GM19351 (cell line): ENCODE results near the gene PEX11B.
"Not testable (repeated sequence)": the region's sequence is repeated elsewhere in the genome, so short reads cannot be mapped to it uniquely, and the experiment has no call there.

Experiments
- ATAC-seq: cut with Tn5 transposase; IDR thresholded peaks from one replicate; pipeline ENCODE4 v1.9.1; 2021; ENCODE audit warnings: mild to moderate bottlenecking, moderate library complexity; ENCODE audit not compliant: unreplicated experiment

Gene PEX11B

DNA sequence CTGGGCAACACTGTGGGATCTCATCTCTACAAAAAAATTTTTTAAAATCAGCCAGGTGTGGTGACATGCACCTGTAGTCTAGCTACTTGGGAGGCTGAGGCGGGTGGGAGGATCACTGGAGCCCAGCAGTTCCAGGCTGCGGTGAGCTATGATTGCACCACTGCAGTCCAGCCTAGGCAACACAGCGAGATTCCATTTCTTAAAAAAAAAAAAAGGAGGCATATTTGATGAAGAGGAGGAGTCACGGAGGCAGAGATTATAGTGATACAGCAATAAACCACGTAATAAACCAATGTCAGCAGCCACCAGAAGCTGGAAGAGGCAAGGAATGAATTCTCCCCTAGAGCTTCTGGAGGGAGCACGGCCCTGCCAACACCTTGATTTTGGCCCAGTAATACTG lies 35.3 kb upstream of the PEX11B start:
- ATAC-seq = no peak

DNA sequence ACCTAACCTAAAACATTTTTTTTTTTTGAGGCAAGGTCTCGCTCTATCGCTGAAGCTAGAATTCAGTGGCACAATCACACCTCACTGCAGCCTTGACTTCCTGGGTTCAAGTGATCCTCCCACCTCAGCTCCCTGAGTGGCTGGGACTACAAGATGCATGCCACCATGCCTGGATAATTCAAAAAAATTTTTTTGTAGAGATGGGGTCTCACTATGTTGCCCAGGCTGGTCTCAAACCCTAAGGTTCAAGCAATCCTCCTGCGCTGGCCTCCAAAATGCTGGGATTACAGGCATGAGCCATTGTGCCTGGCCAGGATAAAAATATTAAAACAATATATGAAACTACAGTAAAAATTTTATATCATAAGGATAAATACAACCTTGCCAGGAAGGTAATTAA lies 34.4 kb upstream of the PEX11B start:
- ATAC-seq = no peak

DNA sequence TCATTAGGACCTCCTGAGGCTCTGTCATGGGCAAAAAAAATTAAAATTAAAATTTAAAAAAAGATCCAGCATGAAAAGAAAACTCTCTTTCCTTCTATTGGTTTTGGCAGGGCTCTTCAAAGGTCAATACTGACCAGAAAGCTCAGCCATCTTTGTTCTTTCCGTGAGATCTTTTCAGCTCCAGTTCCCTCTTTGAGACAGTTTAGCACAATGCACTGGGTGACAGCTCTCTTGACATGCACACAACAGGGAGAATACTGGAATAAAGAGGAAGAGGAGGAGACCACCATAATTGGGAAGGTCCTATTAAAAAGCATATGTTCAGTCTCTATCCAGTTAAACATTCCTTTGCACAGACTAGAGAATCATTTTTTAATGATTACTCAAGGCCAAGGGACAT lies 33.0 kb upstream of the PEX11B start:
- ATAC-seq = no peak

DNA sequence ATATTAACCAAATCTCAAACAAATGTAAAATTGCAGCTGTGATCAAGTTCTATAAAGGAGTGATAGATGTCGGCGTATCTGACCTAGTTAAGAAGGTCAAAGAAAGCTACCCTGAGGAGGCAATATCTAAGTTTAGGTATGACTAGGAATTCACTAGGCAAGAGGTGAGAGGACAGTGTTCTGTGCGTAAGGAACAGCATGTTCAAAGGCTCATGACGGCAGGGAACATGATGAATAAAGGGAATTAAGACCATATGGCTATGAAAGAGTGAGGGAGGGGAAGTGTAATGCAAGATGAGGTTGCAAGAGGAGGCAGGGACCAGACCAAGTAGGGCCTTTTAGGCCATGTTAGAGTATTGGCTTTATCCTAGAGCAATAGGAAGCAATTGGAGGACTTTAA lies 30.7 kb upstream of the PEX11B start:
- ATAC-seq = no peak

DNA sequence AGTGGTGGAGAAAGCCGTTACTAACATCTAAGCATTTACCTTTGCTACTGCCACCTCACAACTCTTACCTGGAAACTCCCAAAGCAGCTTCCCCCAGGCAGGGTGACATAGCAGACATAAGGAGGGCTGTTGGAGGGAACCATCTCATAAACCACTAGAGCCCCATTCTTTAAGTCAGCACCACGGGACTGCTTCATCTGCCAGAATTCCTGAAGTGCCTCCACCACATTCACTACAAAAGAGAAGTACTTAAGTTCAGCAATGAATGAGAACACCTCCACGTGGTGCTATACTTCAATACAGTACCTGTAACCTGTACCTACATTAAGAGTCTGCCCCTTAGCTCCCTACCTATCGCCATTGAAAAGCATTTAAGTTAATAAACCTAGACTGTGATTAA lies 29.0 kb upstream of the PEX11B start:
- ATAC-seq = no peak

DNA sequence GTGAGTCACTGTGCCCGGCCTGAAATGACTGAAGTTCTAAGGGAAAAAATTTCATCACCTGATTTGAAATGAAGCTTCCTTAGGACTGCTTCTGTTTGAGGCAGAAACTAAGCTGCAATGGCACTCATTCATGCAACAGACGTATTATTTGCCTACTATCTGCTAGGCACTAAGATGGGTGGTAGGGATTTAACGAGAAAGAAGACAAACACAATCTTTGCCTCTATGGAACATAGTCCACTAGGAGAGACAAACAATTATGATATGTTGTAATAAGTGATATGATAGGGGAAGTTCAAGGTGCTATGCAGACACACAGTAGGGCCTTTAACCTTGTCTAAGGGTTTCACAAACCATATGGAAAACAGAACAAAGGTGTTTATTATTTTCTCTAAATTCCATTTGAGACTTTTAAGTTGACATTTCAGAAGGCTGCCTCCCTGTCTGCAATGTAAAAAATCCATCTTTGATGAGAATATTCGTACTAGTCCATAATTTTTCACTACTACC lies 28.0 kb upstream of the PEX11B start:
- ATAC-seq = no peak

DNA sequence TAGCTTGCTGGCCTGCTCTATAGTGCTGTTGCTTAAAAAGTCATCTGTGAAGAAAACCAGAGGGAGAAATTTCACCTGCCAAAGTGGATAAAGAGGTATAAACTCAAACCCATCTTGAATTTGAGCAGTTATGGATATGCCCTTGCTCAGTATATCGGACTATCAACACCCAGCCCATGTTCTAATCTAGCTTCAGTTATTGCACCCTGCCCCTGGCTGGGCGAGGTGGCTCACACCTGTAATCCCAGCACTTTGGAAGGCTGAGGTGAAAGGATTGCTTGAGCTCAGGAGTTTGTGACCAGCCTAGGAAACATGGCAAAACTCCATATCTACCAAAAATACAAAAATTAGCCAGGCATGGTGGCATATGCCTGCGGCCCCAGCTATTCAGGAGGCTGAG lies 26.0 kb upstream of the PEX11B start:
- ATAC-seq = no peak

DNA sequence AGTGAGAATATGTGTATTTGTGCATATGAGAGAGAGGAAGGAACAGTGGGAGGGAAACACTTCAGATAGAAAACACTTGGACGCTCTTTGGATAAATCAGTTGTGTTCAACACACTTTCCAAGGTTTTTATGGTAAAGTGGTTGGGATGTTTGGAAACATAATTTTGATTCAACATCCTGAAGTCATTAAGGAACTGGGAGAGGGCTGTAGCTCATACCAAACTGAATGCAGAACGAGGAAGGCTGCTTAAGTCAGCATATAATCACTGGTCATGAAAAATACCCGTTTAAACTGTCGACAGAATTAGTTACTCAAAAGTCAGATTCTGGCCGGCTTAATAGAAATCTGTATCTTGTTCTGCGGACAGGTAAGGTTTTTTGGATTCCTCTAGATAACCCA lies 24.4 kb upstream of the PEX11B start:
- ATAC-seq = no peak

DNA sequence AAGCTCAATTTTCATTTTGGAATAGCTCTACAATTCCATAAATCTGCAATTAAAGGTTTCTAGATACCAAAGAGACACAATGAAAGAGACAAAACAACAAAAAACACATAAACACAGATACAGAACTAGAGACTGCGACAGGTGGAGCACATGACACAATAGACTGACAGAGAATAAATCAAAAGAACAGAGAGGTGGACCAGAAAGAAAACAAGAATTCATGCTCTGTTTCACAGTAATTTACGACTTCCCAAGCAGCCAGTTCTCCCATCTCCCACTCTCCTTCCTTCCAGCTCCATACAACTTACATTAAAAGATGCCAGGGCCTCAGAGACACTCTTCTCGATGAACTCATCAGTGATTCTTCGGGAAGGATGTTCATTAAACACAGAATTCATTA lies 23.9 kb upstream of the PEX11B start:
- no peak for ATAC-seq

DNA sequence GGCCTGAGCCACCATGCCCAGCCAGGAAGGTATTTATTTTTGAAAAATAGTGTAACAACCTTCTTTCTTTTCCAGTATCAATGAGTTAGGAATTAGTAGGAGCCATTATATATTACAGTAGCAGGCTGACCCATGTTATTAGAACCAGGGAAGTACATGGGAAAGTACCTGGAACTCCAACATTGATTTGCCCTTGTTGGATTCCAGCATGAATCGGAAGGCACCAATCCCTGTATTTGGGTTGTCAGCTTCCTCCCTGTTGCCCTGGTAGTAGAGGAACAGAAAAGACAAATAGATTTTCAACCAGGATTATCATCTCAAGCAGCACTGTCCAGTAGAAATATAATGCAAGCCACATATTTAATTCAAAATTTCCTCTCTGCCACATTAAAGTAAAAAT lies 18.9 kb upstream of the PEX11B start:
- no peak for ATAC-seq

DNA sequence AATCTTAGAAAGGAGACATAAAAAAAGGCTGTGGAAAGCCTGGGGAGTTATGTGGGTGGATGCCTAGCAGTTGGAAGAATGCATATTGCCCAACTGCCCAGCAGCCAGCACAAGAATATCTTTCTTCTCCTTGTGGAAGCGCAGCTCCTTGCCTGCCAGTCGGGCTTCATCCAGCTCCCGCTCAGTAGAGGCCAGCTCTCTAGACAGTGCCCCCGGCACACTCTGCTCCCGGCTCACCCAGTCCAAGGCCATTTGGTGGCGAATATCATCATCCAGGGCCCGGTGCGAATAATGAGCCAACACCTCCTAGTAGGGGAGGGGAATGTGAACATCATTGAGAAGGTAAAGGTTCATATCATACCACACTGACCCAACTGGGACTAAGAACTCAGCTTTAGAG lies 17.7 kb upstream of the PEX11B start:
- ATAC-seq = no peak

DNA sequence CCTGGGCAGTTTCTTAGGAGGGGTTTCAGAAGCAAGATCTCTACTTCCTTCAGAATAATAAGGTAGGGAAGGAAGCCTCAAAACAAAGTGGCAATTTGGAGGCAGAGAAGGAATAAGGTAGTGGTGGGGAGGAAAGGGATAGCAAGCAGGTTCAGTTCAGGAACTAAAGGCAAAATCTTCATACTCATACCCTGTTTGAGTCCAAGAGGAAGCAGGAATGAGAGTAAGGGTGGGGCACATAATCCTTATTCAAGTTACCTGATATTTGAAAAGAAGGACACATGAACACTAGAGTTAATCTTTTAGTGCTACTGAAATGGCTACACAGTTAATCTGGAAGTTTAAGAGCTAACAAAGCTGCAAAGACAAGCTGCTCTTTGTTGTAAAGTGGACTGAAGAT lies 17.2 kb upstream of the PEX11B start:
- ATAC-seq = no peak

DNA sequence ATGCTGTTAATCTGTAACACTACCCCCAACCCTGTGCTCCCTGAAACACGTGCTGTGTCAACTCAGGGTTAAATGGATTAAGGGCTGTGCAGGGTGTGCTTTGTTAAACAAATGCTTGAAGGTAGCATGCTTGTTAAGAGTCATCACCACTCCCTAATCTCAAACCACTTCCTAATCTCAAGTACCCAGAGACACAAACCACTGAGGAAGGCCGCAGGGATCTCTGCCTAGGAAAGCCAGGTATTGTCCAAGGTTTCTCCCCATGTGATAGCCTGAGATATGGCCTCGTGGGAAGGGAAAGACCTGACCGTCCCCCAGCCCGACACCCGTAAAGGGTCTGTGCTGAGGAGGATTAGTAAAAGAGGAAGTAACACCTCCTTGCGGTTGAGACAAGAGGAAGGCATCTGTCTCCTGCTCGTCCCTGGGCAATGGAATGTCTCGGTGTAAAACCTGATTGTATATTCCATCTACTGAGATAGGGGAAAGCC lies 14.0 kb upstream of the PEX11B start:
- not testable (repeated sequence) for ATAC-seq

DNA sequence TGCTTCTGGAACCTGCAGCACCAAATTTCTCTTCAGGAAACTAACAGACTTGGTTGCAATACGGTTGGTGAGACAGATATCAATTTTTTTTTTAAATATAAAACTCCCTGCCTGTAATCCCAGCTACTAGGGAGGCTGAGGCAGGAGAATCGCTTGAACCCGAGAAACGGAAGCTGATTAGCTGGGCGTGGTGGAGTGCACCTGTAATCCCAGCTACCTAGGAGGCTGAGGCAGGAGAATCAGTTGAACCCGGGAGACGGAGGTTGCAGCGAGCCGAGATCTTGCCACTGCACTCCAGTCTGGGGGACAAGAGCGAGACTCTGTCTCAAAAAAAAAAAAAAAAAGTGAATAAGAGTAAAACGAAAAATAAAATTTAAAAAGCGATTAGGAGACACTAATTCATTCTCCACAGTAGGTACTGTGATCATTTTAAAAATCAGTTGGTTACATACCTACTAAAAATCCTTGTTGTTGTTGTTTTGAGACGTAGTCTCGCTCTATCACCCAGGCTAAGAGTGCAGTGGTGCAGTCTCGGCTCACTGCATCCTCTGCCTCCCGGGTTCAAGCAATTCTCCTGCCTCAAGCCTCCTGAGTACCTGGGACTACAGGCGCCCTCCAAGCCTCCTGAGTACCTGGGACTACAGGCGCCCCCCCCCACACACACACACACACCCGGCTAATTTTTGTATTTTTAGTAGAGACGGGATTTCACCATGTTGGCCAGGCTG lies 9.6 kb upstream of the PEX11B start:
- ATAC-seq = no peak

DNA sequence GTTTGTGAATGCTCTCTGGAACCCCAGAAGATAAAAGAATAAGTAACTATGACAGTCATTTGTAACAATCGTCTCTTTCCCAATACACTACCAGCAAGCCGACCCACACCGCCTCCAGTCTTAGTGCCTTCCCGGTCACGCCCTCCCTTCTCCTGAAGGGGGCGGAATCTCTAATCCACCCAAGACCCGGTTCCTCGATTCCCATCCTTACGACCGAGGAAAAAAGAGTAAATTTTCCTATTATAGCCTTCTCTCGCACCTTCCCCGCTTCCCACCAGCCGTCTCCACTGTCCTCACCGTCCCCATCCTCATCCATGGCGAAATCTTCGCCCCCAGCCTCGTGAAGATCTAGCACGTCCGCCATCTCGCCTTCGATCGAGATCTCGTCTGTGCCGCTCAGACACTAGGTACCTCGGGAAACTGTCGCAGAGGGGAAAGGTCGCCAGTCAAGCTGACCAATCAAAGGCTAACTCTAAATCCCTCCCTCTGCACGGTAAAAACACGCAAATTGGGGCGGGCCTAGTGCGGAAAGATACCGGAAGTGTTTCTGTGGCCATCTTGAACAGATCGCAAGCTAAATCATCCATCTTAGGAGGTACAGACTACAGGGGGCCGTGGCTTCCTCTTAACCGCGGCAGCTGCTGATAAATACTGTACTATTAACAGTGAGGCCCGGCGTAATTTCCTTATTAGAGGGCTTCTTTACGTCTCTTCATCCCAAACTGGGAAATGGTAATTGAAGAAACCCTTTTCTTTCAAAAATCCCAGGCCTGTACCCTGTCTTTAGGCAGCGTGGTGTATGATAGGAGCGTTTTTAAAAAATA lies 8.8 kb upstream of the PEX11B start, which contains the start of gene RBM8A:
Gene RBM8A, minus strand, starts transcription at position 422 of the 824 bp plus-strand sequence. Its CDS starts 58 bp downstream, at position 364.
- peak; percentile 97 for ATAC-seq

DNA sequence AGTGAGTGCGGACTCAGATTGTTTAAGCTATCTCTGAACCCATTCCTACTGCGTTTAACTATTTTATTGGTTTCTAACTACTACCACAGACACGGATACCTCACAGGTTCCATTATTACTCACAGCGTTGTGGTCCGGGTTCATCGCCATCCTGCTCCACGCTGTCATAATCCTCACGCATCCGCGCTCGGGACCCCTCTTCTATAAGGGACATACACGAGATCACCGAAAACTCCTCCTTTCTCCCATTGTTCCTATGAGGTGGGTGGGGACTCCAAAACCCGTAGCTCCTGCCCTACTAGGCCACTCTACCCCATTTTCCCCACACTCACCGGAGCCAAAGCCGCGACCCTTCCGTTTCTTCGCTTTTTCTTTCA lies 8.2 kb upstream of the PEX11B start:
- no peak for ATAC-seq

DNA sequence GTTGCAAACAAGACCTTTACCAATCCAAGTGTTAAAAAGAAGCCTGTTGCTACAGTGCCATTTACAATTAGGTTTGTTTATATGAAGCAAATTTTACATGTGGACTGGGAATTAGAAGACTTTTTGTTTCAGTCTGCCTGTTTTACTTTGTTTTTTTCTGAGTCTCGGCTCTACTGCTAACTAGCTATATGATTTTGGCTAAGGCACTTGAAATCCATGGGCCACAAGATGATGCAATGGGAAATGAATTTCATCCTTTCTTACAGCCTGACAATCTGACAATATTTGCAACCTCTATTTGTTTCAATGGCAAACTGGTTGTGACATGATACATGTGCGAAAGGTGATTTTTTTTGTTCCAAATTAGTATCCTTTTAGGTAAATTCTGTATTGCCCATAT lies 3.7 kb upstream of the PEX11B start:
- ATAC-seq = no peak

DNA sequence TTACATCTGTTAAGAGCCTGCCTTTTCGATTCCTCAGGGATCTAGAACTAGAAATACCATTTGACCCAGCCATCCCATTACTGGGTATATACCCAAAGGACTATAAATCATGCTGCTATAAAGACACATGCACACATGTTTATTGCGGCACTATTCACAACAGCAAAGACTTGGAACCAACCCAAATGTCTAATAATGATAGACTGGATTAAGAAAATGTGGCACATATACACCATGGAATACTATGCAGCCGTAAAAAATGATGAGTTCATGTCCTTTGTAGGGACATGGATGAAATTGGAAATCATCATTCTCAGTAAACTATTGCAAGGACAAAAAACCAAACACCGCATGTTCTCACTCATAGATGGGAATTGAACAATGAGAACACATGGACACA lies 1.8 kb upstream of the PEX11B start:
- ATAC-seq = not testable (repeated sequence)

DNA sequence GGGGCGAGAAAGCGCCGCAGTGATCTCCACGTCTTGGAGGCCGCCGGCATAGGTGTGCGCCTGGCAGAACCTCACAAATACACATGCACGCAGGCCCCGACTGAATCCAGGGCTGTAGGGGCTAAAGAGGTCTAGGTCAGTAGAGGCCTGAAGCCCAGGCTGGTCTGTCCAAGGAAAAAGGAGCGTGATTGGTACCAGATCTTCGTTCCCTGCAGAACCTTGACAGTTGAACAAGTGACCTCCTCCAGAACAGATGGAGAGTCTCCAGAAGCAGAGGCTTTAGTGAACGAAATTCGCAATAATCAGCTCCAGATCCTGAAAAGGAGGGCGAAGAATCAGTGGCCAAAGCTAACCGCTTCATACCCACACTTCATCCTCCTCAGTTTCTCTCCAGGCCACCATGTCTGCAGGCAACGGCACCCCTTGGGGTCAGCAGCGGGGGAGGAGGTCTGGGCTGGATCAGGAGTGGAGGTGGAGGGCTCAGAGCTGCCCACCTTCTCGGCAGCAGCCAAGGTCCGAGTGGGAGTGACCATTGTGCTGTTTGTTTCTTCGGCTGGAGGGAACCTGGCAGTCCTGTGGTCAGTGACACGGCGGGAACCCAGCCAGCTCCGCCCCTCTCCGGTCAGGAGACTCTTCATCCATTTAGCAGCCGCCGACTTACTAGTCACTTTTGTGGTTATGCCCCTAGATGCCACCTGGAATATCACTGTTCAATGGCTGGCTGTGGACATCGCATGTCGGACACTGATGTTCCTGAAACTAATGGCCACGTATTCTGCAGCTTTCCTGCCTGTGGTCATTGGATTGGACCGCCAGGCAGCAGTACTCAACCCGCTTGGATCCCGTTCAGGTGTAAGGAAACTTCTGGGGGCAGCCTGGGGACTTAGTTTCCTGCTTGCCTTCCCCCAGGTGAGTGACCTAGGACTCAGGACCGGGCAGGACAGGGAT lies 749 bp upstream of the PEX11B start:
- ATAC-seq = peak; percentile 89

DNA sequence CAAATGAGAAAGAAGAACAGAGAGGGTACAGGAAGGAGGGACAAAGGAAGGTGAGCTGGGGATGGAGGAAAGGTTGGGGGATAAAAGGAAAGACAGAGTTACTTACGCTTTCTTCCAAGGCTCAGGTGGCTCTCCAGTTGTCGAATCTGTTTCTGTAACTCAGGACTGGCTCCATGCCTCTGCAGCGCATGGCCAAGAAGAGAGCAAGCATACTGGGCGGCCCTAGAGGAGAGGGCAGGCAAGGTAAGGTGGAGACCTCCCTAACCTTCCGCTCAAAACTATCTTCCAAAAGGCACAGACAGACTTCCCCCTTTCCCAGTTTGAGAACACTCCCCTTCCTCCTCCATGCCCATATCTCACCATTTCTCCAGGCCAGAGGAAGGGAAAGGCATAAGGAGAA lies 922 bp downstream of the PEX11B start:
- ATAC-seq = no peak

DNA sequence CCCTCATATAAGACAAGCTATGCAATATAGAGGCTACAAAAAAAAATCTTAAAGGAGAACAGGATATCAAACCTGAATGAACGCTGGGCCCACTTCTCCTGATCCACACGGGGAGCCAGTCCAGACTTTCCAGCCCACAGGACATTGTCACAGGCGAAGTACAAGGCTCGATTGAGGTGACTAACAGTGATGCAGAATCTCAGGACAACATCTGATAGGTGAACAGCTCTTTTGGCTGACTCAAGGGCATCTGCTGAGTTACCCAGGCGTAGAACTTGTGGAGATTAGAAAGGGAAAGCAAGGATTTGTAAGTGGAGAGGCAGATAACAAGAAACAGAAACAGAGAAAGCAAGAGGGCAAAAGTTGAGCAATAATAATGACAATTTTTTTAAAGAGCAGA lies 1.8 kb downstream of the PEX11B start:
- no peak for ATAC-seq
